ENCODE results near the gene BAMBI. TPM values are rescaled to one million over a fixed set of nuclear protein-coding genes. Genes with fewer than 3 reads are reported as not detected.

The BAMBI gene, protein sequence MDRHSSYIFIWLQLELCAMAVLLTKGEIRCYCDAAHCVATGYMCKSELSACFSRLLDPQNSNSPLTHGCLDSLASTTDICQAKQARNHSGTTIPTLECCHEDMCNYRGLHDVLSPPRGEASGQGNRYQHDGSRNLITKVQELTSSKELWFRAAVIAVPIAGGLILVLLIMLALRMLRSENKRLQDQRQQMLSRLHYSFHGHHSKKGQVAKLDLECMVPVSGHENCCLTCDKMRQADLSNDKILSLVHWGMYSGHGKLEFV
- total RNA-seq, result 1.3 and 5.2 TPM in 2 replicates

DNA sequence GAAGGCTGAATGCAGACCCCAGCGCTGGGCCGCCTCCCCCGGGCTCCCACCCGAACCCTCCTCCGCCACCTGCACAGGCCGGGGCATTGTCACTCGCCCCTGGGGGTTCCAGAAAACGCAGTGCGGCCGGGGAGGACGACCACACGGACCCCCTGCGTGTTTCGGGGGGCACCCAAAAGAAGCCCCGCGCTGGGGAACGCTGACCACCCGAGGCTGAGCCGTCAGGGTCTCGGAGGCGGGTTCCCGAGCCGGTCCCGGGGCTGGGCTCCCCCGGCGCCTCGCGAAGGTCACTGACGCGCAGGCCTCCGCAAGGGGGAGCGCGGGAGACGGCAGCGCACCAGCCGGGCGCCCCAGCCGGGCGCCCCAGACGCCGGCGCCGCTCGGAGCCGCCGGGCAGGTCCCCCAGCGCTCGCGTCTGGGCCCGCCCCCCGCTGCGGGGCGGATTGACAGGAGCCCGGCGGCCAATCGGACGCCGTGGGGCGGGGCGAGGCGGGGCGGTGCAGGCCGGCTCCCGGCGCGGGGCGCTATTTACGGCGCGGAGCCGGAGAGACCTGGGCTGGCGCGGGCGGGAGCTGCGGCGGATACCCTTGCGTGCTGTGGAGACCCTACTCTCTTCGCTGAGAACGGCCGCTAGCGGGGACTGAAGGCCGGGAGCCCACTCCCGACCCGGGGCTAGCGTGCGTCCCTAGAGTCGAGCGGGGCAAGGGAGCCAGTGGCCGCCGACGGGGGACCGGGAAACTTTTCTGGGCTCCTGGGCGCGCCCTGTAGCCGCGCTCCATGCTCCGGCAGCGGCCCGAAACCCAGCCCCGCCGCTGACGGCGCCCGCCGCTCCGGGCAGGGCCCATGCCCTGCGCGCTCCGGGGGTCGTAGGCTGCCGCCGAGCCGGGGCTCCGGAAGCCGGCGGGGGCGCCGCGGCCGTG lies at the start of gene BAMBI:
BAMBI (plus strand) TSS at position 554 of the 920 bp plus-strand sequence. CDS start 377 bp downstream, outside the sequence.

Other genes starting within 250 kb of the BAMBI start
- 35.1 and 58.2 TPM in 2 replicates for gene WAC, start 144.4 kb upstream of the BAMBI start, total RNA-seq

Measured in epithelial cell of umbilical artery (primary cell).